GM18505 (cell line): Measurements from ENCODE around the gene OMG.
"Not testable (repeated sequence)": the region's sequence is repeated elsewhere in the genome, so short reads cannot be mapped to it uniquely, and the experiment has no call there.

ENCODE experiments used
- ATAC-seq: cut with Tn5 transposase; IDR thresholded peaks from one replicate; pipeline ENCODE4 v1.9.1; 2021; ENCODE audit not compliant: unreplicated experiment
- POLR2A ChIP-seq: IDR thresholded peaks from 4 replicates; pipeline ENCODE4 v1.6.1; 2011; ENCODE audit warnings: borderline replicate concordance; ENCODE audit not compliant: insufficient read depth, insufficient read length; ENCODE audit errors: extremely low read depth

OMG gene

DNA sequence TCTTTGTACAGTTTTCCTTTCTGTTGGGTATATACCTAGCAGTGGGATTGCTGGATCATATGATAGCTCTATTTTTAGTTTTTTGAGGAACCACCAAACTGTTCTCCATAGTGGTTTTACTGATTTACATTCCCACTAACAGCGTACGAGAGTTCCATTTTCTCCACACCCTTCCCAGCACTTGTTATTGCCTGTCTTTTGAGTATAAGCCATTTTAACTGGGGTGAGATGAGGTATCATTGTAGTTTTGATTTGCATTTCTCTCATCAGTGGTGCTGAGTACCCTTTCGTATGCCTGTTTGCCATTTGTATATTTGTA lies 17.7 kb upstream of the OMG start:
- TF ChIP-seq POLR2A: no peak
- ATAC-seq: no peak

GRCh38 chr17:31313982-31314781 lies 17.1 kb upstream of the OMG start, which contains the start of gene EVI2B:
Gene EVI2B (minus strand): TSS chr17:31314054. CDS start chr17:31305609, 8,445 bp downstream.
- TF ChIP-seq POLR2A: peak; percentile 49
- ATAC-seq: peak; percentile 34

DNA sequence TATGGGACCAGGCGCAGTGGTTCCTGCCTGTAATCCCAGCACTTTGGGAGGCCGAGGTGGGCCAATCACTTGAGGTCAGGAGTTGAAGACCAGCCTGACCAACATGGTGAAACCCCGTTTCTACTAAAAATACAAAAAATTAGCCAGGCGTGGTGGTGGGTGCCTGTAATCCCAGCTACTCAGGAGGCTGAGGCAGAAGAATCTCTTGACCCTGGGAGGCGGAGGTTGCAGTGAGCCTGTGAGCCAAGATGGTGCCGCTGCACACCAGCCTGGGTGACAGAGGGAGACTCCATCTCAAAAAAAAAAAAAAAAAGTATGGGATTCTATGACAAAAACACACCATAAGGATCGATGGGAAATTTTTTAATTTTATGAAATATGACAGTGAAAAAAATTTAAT lies 15.2 kb upstream of the OMG start:
- not testable (repeated sequence) for ATAC-seq

DNA sequence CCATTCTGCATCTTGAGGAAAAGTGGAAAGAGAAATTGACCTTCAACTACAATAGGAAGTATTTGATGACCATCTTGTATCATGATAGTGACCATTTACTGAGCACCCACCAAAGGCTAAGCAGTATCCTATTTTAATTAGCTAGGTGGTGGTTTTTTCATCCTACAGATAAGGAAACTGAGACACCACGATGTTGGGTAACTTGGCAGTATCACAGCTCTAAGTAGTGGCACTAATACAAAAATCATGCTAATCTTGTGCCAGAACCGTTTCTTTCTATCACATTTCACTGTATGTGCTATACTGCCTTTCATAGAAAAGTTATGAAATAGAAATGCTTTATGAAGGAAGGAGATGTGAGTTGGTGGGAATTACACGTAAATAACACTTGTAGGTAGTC lies 14.5 kb upstream of the OMG start:
- TF ChIP-seq POLR2A: no peak
- no peak for ATAC-seq

DNA sequence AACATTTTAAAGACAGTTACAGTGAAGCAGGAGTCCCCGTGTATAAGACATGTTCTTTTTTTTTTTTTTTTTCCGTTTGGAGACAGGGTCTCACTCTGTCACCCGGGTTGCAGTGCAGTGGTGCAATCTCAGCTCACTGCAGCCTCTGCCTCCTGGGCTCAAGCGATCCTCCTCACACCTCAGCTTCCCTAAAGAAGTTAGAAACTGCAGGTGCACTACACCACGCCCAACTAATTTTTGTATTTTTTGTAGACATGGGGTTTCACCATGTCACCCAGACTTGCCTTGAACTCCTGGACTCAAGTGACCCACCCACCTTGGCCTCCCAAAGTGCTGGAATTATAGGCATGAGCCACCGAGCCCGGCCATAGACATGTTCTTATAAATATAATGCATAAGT lies 13.8 kb upstream of the OMG start:
- ATAC-seq: no peak
- peak; percentile 12 for TF ChIP-seq POLR2A

- ATAC-seq: no peak
- TF ChIP-seq POLR2A: no peak
Observed at GRCh38 chr17:31310260-31310659, 13.2 kb upstream of the OMG start.

DNA sequence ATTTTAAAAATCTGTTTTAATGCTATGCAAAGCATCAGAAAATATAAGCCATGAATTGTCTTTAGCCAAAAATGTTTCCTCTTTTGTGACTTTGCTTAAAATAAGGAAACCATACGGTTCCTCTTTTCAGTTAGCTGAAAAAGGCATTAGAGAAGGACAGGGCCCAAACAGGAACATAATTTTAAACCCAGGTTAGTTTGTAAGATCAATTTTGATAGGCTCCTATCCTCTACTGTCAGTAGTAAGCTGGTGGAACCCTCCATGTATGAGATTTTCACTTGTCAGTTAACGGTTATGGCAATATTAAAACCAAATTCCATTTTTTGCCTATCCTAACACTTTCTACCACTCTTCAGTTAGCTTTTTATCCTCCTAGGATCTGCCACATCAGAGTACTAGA lies 12.5 kb upstream of the OMG start:
- TF ChIP-seq POLR2A: peak; percentile 35
- ATAC-seq: no peak

- no peak for ATAC-seq
- peak; percentile 29 for TF ChIP-seq POLR2A
Observed at GRCh38 chr17:31308372-31309334, 11.6 kb upstream of the OMG start.

DNA sequence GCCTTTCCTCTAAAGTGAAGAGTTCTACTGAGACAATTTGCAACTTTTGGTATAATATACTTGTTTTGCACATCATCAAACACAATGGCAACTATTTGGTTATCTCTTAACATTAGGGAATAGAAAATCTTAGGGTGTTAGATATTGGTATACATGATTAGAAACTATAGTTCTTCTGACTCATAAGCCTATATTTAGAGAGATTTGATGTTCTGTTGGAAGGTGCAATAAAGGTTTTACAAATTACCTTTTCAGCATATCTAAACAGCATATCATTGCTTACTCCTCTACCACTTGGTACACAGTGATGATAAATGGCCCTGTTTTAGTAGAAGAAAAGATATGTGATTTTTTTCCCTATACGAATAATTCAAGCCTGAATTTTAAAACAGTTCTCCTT lies 10.6 kb upstream of the OMG start:
- ATAC-seq: no peak
- TF ChIP-seq POLR2A: no peak

DNA sequence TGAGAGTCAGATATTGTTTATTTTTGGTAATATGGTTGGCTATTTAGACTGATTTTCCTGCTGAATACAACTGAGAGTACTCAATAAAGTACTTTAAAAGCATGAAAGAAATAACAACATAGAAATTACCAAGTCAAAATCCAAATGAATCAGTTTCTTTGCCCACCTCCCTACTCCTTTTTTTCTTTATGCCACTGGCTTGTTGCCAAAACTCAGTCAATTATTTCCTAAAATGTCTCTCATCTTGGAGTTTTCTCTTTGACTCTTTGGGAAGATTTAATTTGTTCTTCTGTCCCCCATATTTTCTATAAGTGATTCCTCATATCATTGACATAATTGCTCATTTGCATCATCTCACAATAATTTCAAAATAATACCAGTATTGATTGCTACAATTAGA lies 2.6 kb upstream of the OMG start:
- no peak for ATAC-seq
- TF ChIP-seq POLR2A: no peak

DNA sequence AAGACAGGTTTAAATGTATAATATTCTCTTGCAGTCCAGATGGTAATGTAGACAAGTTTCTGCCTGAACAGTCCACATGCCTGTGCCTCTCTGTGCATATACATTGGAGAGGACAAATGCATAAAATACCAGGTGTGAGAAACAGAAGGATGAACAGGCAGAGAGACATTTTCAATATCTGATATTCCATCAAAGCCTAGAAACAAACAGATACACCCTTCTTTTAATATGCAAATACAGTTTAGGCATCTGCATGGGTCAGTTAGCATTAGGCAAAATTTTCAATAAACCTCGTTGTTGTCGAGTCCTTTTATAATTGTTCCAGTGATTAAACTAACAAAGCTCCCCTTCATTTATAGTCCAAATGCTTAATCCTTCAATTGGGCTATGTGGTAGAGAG lies 897 bp downstream of the OMG start:
- ATAC-seq: no peak

DNA sequence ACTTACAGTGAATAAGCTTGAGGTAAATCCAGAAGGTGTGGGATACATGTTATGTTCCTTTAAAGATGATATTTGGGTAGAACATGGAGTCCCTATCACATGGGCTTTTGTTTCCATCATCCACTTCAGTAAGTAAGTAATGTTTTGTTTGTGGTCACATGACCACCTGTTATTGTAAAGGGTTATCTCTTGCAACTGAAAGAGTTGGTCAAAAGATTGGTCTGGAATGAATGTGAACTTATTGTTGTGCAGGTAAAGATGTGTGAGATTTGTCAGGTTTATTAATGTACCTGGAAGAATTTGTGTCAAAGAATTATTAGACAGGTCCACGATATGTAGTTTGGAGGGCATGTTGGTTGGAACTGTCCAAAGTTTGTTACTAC lies 1.6 kb downstream of the OMG start:
- TF ChIP-seq POLR2A: no peak
- no peak for ATAC-seq

More for the DNA sequence above, 897 bp downstream of the OMG start:
- TF ChIP-seq POLR2A: no peak

GRCh38 chr17:31294820-31295488 lies 2.1 kb downstream of the OMG start:
- ATAC-seq: no peak
- TF ChIP-seq POLR2A: no peak
